Hepatocyte (in vitro differentiated cells): ENCODE results near the gene LRRC41. TPM values are rescaled to one million over a fixed set of nuclear protein-coding genes. Genes with fewer than 3 reads are reported as not detected.
"Not testable (repeated sequence)": the region's sequence is repeated elsewhere in the genome, so short reads cannot be mapped to it uniquely, and the experiment has no call there.

ENCODE experiments used
- DNase-seq: peaks from one replicate; pipeline ENCODE4 v3.0.0-alpha.2; 2016; ENCODE audit warnings: low spot score
- H2AFZ ChIP-seq: fragments of 200-600 bp; sonication (generic); 2 replicates; pipeline ENCODE4 v1.6.0; 2016; ENCODE audit warnings: antibody characterized with exemption, mild to moderate bottlenecking
- H3K27ac ChIP-seq: fragments of 200-600 bp; sonication (generic); 2 replicates; pipeline ENCODE4 v1.5.1; 2016; ENCODE audit warnings: mild to moderate bottlenecking
- H3K27me3 ChIP-seq: fragments of 200-600 bp; sonication (generic); 2 replicates; pipeline ENCODE4 v1.6.1; 2016
- H3K36me3 ChIP-seq: fragments of 200-600 bp; sonication (generic); replicated peaks from 2 replicates; pipeline ENCODE4 v1.5.1; 2016; ENCODE audit warnings: low read depth; ENCODE audit not compliant: insufficient read depth
- H3K4me1 ChIP-seq: fragments of 200-600 bp; sonication (generic); 2 replicates; pipeline ENCODE4 v1.5.1; 2016; ENCODE audit warnings: mild to moderate bottlenecking, moderate library complexity; ENCODE audit not compliant: insufficient read depth
- H3K4me2 ChIP-seq: fragments of 200-600 bp; sonication (generic); 2 replicates; pipeline ENCODE4 v1.6.0; 2016
- H3K4me3 ChIP-seq: fragments of 200-600 bp; sonication (generic); 2 replicates; pipeline ENCODE4 v1.5.1; 2016; ENCODE audit warnings: mild to moderate bottlenecking
- H3K79me2 ChIP-seq: fragments of 200-600 bp; sonication (generic); 2 replicates; pipeline ENCODE4 v1.6.0; 2017; ENCODE audit warnings: mild to moderate bottlenecking
- H3K9me2 ChIP-seq: fragments of 200-600 bp; sonication (generic); replicated peaks from 2 replicates; pipeline ENCODE4 v1.6.0; 2017; ENCODE audit warnings: mild to moderate bottlenecking; ENCODE audit not compliant: insufficient read depth
- H3K9me3 ChIP-seq: fragments of 200-600 bp; sonication (generic); 2 replicates; pipeline ENCODE4 v1.5.1; 2016; ENCODE audit warnings: low read depth, mild to moderate bottlenecking
- H4K20me1 ChIP-seq: fragments of 200-600 bp; sonication (generic); 2 replicates; pipeline ENCODE4 v1.6.0; 2016; ENCODE audit warnings: mild to moderate bottlenecking; ENCODE audit not compliant: insufficient read depth, poor library complexity, severe bottlenecking
- EZH2 ChIP-seq: fragments of 200-600 bp; sonication (generic); IDR thresholded peaks from 2 replicates; pipeline ENCODE4 v1.6.1; 2016; ENCODE audit warnings: antibody characterized with exemption, mild to moderate bottlenecking, borderline replicate concordance
- EZH2phosphoT487 ChIP-seq: fragments of 200-600 bp; sonication (generic); IDR thresholded peaks from one replicate; pipeline ENCODE4 v1.6.1; 2018; ENCODE audit warnings: antibody characterized with exemption, mild to moderate bottlenecking, low read depth, moderate library complexity; ENCODE audit not compliant: unreplicated experiment, severe bottlenecking
- WGBS: methylation state at CpG from one replicate; pipeline ENCODE4 v1.1.6; 2016; ENCODE audit warnings: low lambda C conversion rate; ENCODE audit errors: missing lambda C conversion rate; 5-methylcytosine and 5-hydroxymethylcytosine counted together
- polyA plus RNA-seq: library from polyadenylated mRNA; unstranded; fragments of >200 nt; fragmentation: Nextera tagmentation; extraction: Ambion mirVana; gene quantifications from 2 replicates; pipeline ENCODE4 v1.2.1, GENCODE V29; 2016
- total RNA-seq: library from RNA; depleted of rRNA; stranded (reverse); fragments of >200 nt; gene quantifications from 2 replicates; pipeline ENCODE4 v1.2.3, GENCODE V29; 2014
- TF ChIP-seq, protein P1 (sequence below): fragments of 200-600 bp; sonication (generic); IDR thresholded peaks from 2 replicates; pipeline ENCODE4 v1.5.1; 2016; ENCODE audit warnings: antibody characterized with exemption, mild to moderate bottlenecking; ENCODE audit not compliant: poor library complexity

Gene LRRC41
- total and polyA plus RNA-seq, 2 experiments from 2014 or later, result 104 to 123 TPM

DNA sequence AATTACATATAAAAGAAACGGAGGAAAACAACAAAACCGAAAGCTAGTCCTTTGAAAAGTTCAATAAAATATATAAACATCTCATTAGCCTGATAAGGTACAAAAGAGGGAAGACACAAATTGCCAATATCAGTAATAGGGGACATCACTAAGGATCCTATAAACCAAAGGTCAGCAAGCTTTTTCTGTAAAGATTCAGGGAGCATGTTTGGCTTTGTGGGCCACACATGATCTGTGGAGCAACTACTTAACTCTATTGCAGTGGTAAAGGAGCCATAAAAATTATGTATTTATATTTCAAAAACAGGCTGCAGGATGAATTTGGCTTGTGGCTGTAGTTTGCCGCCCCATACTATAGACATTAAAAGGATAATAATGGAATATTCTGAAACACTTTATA lies 31.7 kb upstream of the LRRC41 start:
- Histone ChIP-seq H3K36me3 (no peaks in the 10 kb centered on the region), H3K9me2 (no peaks in the 10 kb centered on the region), H3K27ac (no peak overlapping the region), H3K27me3 (no peaks in the 10 kb centered on the region), H4K20me1 (no peaks in the 10 kb centered on the region), H3K4me2 (no peak overlapping the region), H3K79me2 (no peaks in the 10 kb centered on the region), H3K9me3 (no peaks in the 10 kb centered on the region), H3K4me1 (peaks cover 9% of the 10 kb centered on the region), H3K4me3 (no peak overlapping the region), H2AFZ (no peak overlapping the region)
- no peak for DNase-seq
- TF ChIP-seq EZH2 (no peak), EZH2phosphoT487 (no peak)
- TF ChIP-seq, protein P1, sequence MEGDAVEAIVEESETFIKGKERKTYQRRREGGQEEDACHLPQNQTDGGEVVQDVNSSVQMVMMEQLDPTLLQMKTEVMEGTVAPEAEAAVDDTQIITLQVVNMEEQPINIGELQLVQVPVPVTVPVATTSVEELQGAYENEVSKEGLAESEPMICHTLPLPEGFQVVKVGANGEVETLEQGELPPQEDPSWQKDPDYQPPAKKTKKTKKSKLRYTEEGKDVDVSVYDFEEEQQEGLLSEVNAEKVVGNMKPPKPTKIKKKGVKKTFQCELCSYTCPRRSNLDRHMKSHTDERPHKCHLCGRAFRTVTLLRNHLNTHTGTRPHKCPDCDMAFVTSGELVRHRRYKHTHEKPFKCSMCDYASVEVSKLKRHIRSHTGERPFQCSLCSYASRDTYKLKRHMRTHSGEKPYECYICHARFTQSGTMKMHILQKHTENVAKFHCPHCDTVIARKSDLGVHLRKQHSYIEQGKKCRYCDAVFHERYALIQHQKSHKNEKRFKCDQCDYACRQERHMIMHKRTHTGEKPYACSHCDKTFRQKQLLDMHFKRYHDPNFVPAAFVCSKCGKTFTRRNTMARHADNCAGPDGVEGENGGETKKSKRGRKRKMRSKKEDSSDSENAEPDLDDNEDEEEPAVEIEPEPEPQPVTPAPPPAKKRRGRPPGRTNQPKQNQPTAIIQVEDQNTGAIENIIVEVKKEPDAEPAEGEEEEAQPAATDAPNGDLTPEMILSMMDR, result no peak
- 78% methylated on average over 3 of the region's 3 CpGs for WGBS

DNA sequence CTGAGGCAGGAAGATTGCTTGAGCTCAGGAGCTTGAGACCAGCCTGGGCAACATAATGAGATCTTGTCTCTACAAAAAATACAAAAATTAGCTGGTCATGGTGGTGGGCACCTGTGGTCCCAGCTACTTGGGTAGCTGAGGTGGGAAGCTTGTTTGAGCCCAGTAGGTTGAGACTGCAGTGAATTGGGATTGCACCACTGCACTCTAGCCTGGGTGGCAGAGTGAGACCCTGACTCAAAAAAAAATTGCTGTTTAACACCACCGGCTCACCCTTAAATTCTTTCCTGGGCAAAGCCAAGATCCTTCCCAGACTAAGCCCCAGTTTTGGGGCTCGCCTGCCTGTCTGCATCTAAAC lies 30.6 kb upstream of the LRRC41 start:
- DNase-seq, result no peak
- Histone ChIP-seq H3K27me3 (no peaks in the 10 kb centered on the region), H3K4me3 (no peak overlapping the region), H3K4me1 (peaks cover 2% of the 10 kb centered on the region), H3K9me2 (no peaks in the 10 kb centered on the region), H2AFZ (no peak overlapping the region), H3K9me3 (no peaks in the 10 kb centered on the region), H3K4me2 (no peak overlapping the region), H4K20me1 (no peaks in the 10 kb centered on the region), H3K36me3 (no peaks in the 10 kb centered on the region), H3K79me2 (no peaks in the 10 kb centered on the region), H3K27ac (no peak overlapping the region)
- WGBS, result 82% methylated on average over 2 of the region's 2 CpGs
- TF ChIP-seq EZH2phosphoT487 (no peak), EZH2 (no peak)
- TF ChIP-seq, protein P1, result no peak

GRCh38 chr1:46333300-46334029 lies 30.0 kb upstream of the LRRC41 start:
- peak; percentile 45 for DNase-seq
- Histone ChIP-seq H3K79me2 (no peaks in the 10 kb centered on the region), H2AFZ (no peak overlapping the region), H3K27ac (no peak overlapping the region), H3K9me3 (no peaks in the 10 kb centered on the region), H4K20me1 (no peaks in the 10 kb centered on the region), H3K4me2 (no peak overlapping the region), H3K27me3 (no peaks in the 10 kb centered on the region), H3K36me3 (no peaks in the 10 kb centered on the region), H3K9me2 (no peaks in the 10 kb centered on the region), H3K4me1 (no peaks in the 10 kb centered on the region), H3K4me3 (no peak overlapping the region)
- TF ChIP-seq EZH2phosphoT487, result no peak
- TF ChIP-seq, protein P1, result peak; percentile 42
- WGBS, result 71% methylated on average over 9 of the region's 9 CpGs

DNA sequence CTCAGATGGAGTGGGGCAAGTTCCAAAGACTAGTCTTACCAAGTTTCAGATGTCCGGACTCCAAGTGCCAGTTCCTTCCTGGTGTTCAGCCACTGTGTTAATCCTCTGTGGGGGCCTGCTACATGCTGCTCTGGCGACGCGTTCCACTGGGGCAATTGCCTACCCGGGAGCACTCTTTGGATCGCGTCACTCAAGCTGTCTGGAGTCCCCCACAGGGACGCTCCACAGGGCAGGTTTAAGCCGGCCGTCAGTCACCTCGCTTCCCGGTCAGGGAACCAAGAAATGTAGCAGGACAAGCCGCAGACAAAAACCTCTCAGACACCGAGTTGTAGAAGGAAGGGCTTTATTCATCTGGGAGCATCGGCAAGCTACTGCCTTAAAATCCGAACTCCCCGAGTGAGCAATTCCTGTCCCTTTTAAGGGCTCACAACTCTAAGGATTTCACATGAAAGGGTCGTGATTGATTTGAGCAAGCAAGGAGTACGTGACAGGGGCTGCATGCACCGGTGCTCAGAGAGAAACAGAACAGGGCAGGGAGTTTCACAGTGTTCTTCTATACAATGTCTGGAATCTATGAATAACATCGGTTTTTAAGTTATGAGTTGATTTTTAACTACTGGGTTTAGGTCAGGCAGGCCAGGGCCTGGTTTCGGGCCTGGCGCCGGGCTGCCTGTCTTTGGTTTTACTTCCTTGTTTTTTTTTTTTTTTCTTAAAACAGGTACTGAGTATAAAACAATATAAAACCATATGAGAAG lies 28.5 kb upstream of the LRRC41 start:
- not testable (repeated sequence) for H3K79me2 ChIP-seq, H3K4me1 ChIP-seq, H3K4me2 ChIP-seq, H3K9me2 ChIP-seq, H3K9me3 ChIP-seq, H3K4me3 ChIP-seq, H4K20me1 ChIP-seq, H3K36me3 ChIP-seq, H3K27me3 ChIP-seq, DNase-seq, H2AFZ ChIP-seq, H3K27ac ChIP-seq
- WGBS, result 78% methylated on average over 24 of the region's 24 CpGs

GRCh38 chr1:46330381-46330780 lies 27.0 kb upstream of the LRRC41 start:
- not testable (repeated sequence) for H3K4me2 ChIP-seq, H3K27me3 ChIP-seq, H4K20me1 ChIP-seq, H3K4me3 ChIP-seq, H3K9me3 ChIP-seq, H3K36me3 ChIP-seq, H3K4me1 ChIP-seq, DNase-seq, H2AFZ ChIP-seq, H3K79me2 ChIP-seq, H3K27ac ChIP-seq, H3K9me2 ChIP-seq
- 89% methylated on average over 2 of the region's 2 CpGs for WGBS

GRCh38 chr1:46329807-46330206 lies 26.4 kb upstream of the LRRC41 start:
- H3K4me3 ChIP-seq, H3K36me3 ChIP-seq, H3K4me2 ChIP-seq, H3K9me2 ChIP-seq, DNase-seq, H2AFZ ChIP-seq, H3K9me3 ChIP-seq, H3K4me1 ChIP-seq, H4K20me1 ChIP-seq, H3K27me3 ChIP-seq, H3K79me2 ChIP-seq, H3K27ac ChIP-seq: not testable (repeated sequence)
- 60% methylated on average over 7 of the region's 7 CpGs for WGBS
